ENCODE data around the gene LPAR6. TPM values are rescaled to one million over a fixed set of nuclear protein-coding genes. Genes with fewer than 3 reads are reported as not detected.
"Not testable (repeated sequence)": the region's sequence is repeated elsewhere in the genome, so short reads cannot be mapped to it uniquely, and the experiment has no call there.

LPAR6 gene
- polyA plus RNA-seq, 1 of the 3 experiments (the other 2 are of a cell fraction) = 0.03 TPM

- ChIA-PET POLR2A (no interaction called here), CTCF (no interaction called here)
- H4K20me1 ChIP-seq (ENCODE audit: insufficient read depth) = no peaks in the 10 kb centered on the region
- H3K9ac ChIP-seq = no peak overlapping the region
- no peak for DNase-seq
- 98% methylated on average over 3 of the region's 3 CpGs for WGBS (ENCODE audit: low lambda C conversion rate)
- H3K27ac ChIP-seq (ENCODE audit: low read depth in 2 of 2, low read length in 1 of 2) = no peak overlapping the region
- H2AFZ ChIP-seq (ENCODE audit: low read depth) = no peak overlapping the region
- peaks cover 7% of the 10 kb centered on the region for H3F3A ChIP-seq (replicated peaks; ENCODE audit: insufficient read depth)
- TF ChIP-seq, protein P1, sequence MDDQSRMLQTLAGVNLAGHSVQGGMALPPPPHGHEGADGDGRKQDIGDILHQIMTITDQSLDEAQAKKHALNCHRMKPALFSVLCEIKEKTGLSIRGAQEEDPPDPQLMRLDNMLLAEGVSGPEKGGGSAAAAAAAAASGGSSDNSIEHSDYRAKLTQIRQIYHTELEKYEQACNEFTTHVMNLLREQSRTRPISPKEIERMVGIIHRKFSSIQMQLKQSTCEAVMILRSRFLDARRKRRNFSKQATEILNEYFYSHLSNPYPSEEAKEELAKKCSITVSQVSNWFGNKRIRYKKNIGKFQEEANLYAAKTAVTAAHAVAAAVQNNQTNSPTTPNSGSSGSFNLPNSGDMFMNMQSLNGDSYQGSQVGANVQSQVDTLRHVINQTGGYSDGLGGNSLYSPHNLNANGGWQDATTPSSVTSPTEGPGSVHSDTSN (IDR thresholded peaks at IDR 0.05) = no peak
- TF ChIP-seq RFX5 (IDR thresholded peaks at IDR 0.05; ENCODE audit: low read length) (no peak), RXRA (IDR thresholded peaks at IDR 0.05; ENCODE audit: borderline replicate concordance, low read depth) (no peak), CTCF (IDR thresholded peaks at IDR 0.05) (no peak), POLR2AphosphoS5 (IDR thresholded peaks at IDR 0.05; ENCODE audit: low read depth, low read length) (no peak), GABPA (IDR thresholded peaks at IDR 0.05; ENCODE audit: low read depth) (no peak), FOSL2 (IDR thresholded peaks at IDR 0.05; ENCODE audit: borderline replicate concordance, low read depth) (no peak), ZBTB33 (IDR thresholded peaks at IDR 0.05; ENCODE audit: borderline replicate concordance, low read depth) (no peak), REST (IDR thresholded peaks at IDR 0.05; ENCODE audit: low read depth, low read length) (no peak), TAF1 (IDR thresholded peaks at IDR 0.05; ENCODE audit: borderline replicate concordance, low read depth, low read length) (no peak), TEAD4 (IDR thresholded peaks at IDR 0.05; ENCODE audit: borderline replicate concordance, insufficient read depth) (no peak), CHD2 (IDR thresholded peaks at IDR 0.05; ENCODE audit: low read length, partially characterized antibody) (no peak), SIN3A (IDR thresholded peaks at IDR 0.05; ENCODE audit: borderline replicate concordance, low read depth, low read length) (no peak), FOXJ3 (CRISPR knock-in tag; IDR thresholded peaks at IDR 0.05) (no peak), MEF2A (IDR thresholded peaks at IDR 0.05; ENCODE audit: borderline replicate concordance, low read depth) (no peak), ELF1 (IDR thresholded peaks at IDR 0.05) (no peak)
- H3K9me2 ChIP-seq = no peaks in the 10 kb centered on the region
- no peaks in the 10 kb centered on the region for H3K27me3 ChIP-seq (ENCODE audit: insufficient read depth)
- H3K4me1 ChIP-seq (ENCODE audit: control insufficient read depth in 1 of 2, insufficient read depth in 2 of 2, low read depth in 1 of 2, low read length in 1 of 2) = no peaks in the 10 kb centered on the region; a peak in 1 of 4 replicates
- H3K79me2 ChIP-seq (ENCODE audit: insufficient read depth) = peaks cover 7% of the 10 kb centered on the region; the same call in 1 of the 2 replicates
- no peak overlapping the region for H3K4me3 ChIP-seq (ENCODE audit: low read depth in 2 of 2, low read length in 1 of 2)
- peaks cover 0 to 11% of the 10 kb centered on the region in 2 experiments for H3K36me3 ChIP-seq (replicated peaks in 1 of 2; ENCODE audit: control insufficient read depth in 1 of 2, insufficient read depth in 2 of 2, low read length in 1 of 2)
- no peak overlapping the region for H3K4me2 ChIP-seq
- H3K9me3 ChIP-seq = no peaks in the 10 kb centered on the region
Observed at GRCh38 chr13:48424212-48424611, 11.3 kb upstream of the LPAR6 start.

GRCh38 chr13:48422003-48422402 lies 9.1 kb upstream of the LPAR6 start:
- H3K27ac ChIP-seq (ENCODE audit: low read depth in 2 of 2, low read length in 1 of 2); H3K4me1 ChIP-seq (ENCODE audit: control insufficient read depth in 1 of 2, insufficient read depth in 2 of 2, low read depth in 1 of 2, low read length in 1 of 2); DNase-seq; H4K20me1 ChIP-seq (ENCODE audit: insufficient read depth); H3K4me3 ChIP-seq (ENCODE audit: low read depth in 2 of 2, low read length in 1 of 2); H3K9ac ChIP-seq; CTCF ChIA-PET; H3F3A ChIP-seq (replicated peaks; ENCODE audit: insufficient read depth); H2AFZ ChIP-seq (ENCODE audit: low read depth); H3K4me2 ChIP-seq; H3K9me3 ChIP-seq; POLR2A ChIA-PET; H3K9me2 ChIP-seq; H3K27me3 ChIP-seq (ENCODE audit: insufficient read depth); H3K79me2 ChIP-seq (ENCODE audit: insufficient read depth): not testable (repeated sequence)
- peaks cover 0 to 13% of the 10 kb centered on the region in 2 experiments for H3K36me3 ChIP-seq (replicated peaks in 1 of 2; ENCODE audit: control insufficient read depth in 1 of 2, insufficient read depth in 2 of 2, low read length in 1 of 2)
- WGBS (ENCODE audit: low lambda C conversion rate) = 98% methylated on average over 5 of the region's 5 CpGs

All from SK-N-SH (cell line).